Fibroblast of pulmonary artery (primary cell): Measurements from ENCODE around the gene MVD.
A peak's percentile ranks its signal among the peaks of the same experiment; 100 is the strongest.

Source experiments
- DNase-seq: peaks from one replicate; pipeline ENCODE4 v3.0.0-alpha.2; 2010; ENCODE audit warnings: low read depth
- H3K4me3 ChIP-seq: replicated peaks from 2 replicates; pipeline ENCODE4 v1.5.1; 2011; ENCODE audit warnings: low read depth, mild to moderate bottlenecking, control low read depth, low read length, moderate library complexity
- CTCF ChIP-seq: IDR thresholded peaks from 2 replicates; pipeline ENCODE4 v1.5.1; 2011; ENCODE audit warnings: mild to moderate bottlenecking, control low read depth, low read length, inconsistent platforms; ENCODE audit errors: missing control alignments

Gene MVD

GRCh38 chr16:88631384-88631783, 31.5 kb downstream of the MVD start:
- no peak for DNase-seq
- no peak overlapping the region for H3K4me3 ChIP-seq
- no peak for TF ChIP-seq CTCF

DNA sequence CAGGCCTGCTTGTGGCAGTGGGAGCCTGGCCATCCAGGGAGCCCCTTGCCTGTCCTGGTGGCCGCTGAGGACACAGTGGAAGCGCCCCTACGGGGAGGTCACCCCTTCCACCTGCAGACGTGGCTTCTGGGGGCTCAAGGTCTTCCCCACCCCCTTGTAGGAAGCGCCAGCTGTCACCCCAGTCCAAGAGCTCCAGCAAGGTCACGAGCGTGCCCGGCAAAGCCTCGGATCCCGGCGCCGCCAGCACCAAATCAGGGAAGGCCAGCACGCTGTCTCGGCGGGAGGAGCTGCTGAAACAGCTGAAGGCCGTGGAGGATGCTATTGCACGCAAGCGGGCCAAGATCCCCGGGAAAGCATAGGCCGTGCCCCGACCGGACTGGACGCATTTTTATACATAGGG, 31.9 kb downstream of the MVD start:
- no peak for TF ChIP-seq CTCF
- H3K4me3 ChIP-seq, result no peak overlapping the region
- no peak for DNase-seq

- no peak overlapping the region for H3K4me3 ChIP-seq
- TF ChIP-seq CTCF, result no peak
- DNase-seq, result no peak
Observed at GRCh38 chr16:88630433-88630832, 32.5 kb downstream of the MVD start.

- DNase-seq, result no peak
- no peak for TF ChIP-seq CTCF
- no peak overlapping the region for H3K4me3 ChIP-seq
Observed at GRCh38 chr16:88629835-88630234, 33.1 kb downstream of the MVD start.

GRCh38 chr16:88628512-88628974, 34.3 kb downstream of the MVD start:
- DNase-seq, result no peak
- no peak overlapping the region for H3K4me3 ChIP-seq
- peak; percentile 42 for TF ChIP-seq CTCF

GRCh38 chr16:88627531-88628411, 35.1 kb downstream of the MVD start:
- no peak for DNase-seq
- no peak for TF ChIP-seq CTCF

DNA sequence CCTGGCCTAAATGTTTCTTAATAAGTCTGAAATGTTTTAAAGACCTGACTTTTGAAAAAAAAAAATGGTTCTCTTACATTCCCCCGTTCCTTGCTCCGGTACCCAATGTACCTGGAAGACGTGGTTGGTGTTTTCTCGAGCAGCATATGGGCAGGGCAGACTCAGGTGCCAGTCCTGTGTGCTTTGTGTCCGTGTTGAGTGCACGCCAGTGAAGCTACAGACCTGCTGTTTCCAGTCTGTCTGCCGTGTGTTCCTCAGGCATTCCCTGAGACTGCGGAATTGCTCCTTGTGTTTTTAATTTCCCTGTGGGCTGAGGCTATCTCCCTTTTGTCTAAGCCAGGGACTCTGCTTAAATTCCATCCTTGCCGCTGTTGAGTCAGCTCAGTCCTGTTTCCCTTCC, 36.2 kb downstream of the MVD start:
- DNase-seq, result no peak
- no peak overlapping the region for H3K4me3 ChIP-seq
- no peak for TF ChIP-seq CTCF

More at GRCh38 chr16:88627531-88628411, 35.1 kb downstream of the MVD start:
- H3K4me3 ChIP-seq, result no peak overlapping the region
